ENCODE data around the gene AAK1. TPM values are rescaled to one million over a fixed set of nuclear protein-coding genes. Genes with fewer than 3 reads are reported as not detected.
"Not testable (repeated sequence)": the region's sequence is repeated elsewhere in the genome, so short reads cannot be mapped to it uniquely, and the experiment has no call there.

Gene AAK1
- total RNA-seq (2014; rRNA removed; shearing (Covaris generic)) = 44.7 and 48.1 TPM in 2 replicates

- peak; percentile 84 for DNase-seq (ENCODE audit: low spot score)
Measured at GRCh38 chr2:69643602-69644505, at the start of gene AAK1. AAK1 (minus strand) TSS chr2:69643739; CDS start chr2:69643040, 699 bp downstream.

DNA sequence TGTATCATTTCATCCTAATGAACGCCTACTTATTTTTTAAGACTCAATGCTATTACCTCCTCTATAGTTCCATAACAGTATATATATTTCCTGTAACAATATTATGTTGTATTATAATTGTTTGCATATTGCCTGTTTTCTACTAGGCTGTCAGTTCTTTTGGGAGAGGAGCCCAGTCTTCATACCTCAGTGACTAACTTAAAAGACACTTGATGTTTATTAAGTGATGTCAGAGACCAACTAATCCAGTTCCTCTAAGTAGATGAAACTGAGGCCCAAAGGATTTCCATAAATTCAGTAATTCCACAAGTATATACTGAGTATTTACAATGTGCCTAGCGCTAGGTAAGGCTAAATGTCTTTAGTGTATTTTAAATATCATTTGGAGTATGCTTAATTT lies 48.9 kb upstream of the AAK1 start:
- DNase-seq (ENCODE audit: low spot score) = no peak

DNA sequence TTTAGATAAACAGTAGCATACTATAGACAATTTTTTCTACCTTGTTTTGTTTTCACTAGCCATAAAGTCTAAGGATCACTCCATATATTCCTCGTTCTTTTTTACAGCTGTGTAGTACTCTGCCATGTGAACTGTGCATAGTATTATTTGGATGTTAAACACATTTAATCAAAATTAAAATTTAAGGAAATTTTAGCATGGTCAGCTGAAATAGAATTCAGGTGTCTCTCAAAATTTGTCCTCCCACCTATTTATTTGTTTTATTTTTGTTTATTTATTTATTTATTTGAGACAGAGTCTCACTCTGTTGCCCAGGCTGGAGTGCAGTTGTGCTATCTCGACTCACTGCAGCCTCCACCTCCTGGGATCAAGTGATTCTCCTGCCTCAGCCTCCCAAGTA lies 46.4 kb upstream of the AAK1 start:
- no peak for DNase-seq (ENCODE audit: low spot score)

- DNase-seq (ENCODE audit: low spot score) = no peak
Measured at GRCh38 chr2:69689466-69689865, 45.9 kb upstream of the AAK1 start.

- DNase-seq (ENCODE audit: low spot score) = no peak
Measured at GRCh38 chr2:69687971-69688611, 44.6 kb upstream of the AAK1 start.

GRCh38 chr2:69686813-69687212 lies 43.3 kb upstream of the AAK1 start:
- no peak for DNase-seq (ENCODE audit: low spot score)

- no peak for DNase-seq (ENCODE audit: low spot score)
Measured at GRCh38 chr2:69685321-69686048, 41.9 kb upstream of the AAK1 start.

DNA sequence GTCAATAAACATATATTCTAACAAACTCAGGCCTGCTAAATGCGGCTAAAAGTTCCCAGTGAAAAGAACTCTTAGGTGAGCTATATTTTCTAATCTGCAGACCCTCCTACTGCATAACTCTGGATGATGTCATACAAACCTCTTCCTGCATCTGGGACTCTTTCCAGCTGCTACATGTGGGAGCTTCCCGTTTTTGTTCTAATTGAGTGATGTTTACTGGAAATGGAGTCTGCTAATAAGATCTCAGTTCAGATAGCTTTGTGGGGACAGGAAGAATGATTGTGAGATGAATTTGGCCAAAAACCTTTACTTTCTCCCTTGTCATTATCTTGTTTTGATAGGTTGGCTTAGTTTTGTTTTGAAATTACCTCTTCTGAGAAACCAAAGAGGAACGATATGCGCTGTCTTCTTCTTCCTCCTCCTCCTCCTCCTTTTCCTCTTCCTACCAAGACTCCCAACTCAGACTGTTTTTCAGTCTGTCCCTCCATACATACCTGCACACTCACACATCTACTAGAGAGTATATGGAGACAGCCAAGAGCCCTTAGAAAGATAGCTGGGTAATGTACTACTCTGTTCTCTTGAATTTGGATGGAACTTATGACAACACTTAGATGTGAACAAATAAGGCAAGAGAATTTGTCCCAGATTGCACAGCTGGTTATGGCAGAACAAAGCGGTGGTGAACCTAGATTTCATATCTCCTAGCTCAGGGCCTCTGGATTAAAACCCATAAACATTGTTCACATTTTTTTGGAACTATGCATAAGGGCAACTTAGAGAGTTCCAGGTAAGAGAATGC lies 39.8 kb upstream of the AAK1 start:
- peak; percentile 78 for DNase-seq (ENCODE audit: low spot score)

DNA sequence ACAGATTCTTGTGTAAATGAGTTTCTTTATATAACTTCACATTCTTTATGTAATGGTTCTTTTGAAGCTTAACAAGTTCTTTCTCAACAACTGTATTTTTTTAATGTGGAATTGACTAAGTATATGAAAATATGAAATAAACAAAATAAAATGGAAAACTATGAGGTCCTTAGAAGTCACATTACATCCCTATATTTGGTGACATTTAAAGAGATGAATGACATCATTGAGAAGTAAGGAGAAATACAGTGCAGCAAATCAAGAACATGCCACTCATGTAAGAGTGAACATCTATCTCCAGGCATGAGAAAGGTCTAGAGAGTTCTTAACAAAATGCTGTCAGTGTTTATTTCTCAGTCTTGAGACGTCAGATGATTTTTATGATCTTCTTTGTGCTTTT lies 39.0 kb upstream of the AAK1 start:
- DNase-seq (ENCODE audit: low spot score) = no peak

- no peak for DNase-seq (ENCODE audit: low spot score)
Measured at GRCh38 chr2:69680001-69680675, 36.6 kb upstream of the AAK1 start.

- DNase-seq (ENCODE audit: low spot score) = no peak
Measured at GRCh38 chr2:69677914-69678313, 34.4 kb upstream of the AAK1 start.

GRCh38 chr2:69676146-69676545 lies 32.6 kb upstream of the AAK1 start:
- DNase-seq (ENCODE audit: low spot score) = no peak

- DNase-seq (ENCODE audit: low spot score) = no peak
Measured at GRCh38 chr2:69674316-69674670, 30.8 kb upstream of the AAK1 start.

DNA sequence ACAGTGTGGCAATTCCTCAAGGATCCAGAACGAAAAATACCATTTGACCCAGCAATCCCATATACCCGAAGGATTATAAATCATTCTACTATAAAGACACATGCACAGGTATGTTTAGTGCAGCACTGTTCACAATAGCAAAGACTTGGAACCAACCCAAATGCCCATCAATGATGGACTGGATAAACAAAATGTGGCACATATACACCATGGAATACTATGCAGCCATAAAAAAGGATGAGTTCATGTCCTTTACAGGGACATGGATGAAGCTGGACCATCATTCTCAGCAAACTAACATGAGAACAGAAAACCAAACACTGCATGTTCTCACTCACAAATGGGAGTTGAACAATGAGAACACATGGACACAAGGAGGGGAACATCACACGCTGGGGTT lies 29.6 kb upstream of the AAK1 start:
- DNase-seq (ENCODE audit: low spot score) = not testable (repeated sequence)

- no peak for DNase-seq (ENCODE audit: low spot score)
Measured at GRCh38 chr2:69669666-69670065, 26.1 kb upstream of the AAK1 start.

DNA sequence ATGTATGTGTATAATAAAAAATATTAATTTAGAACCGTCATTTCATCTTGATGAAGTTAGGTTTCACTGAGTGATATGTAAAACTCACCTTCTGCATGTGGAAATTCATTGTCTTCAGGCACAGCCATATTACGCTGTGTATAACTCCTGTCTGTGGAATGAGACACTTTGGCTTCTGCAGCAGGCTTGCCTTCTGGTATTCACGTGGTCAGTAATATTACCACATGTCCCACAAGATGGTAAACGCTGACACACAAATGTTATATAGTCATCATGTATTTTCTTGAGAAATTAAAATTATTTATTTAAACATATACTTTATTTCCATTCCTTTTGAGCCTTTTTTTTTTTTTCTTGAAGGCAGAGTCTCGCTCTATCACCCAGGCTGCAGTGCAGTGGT lies 25.1 kb upstream of the AAK1 start:
- no peak for DNase-seq (ENCODE audit: low spot score)

DNA sequence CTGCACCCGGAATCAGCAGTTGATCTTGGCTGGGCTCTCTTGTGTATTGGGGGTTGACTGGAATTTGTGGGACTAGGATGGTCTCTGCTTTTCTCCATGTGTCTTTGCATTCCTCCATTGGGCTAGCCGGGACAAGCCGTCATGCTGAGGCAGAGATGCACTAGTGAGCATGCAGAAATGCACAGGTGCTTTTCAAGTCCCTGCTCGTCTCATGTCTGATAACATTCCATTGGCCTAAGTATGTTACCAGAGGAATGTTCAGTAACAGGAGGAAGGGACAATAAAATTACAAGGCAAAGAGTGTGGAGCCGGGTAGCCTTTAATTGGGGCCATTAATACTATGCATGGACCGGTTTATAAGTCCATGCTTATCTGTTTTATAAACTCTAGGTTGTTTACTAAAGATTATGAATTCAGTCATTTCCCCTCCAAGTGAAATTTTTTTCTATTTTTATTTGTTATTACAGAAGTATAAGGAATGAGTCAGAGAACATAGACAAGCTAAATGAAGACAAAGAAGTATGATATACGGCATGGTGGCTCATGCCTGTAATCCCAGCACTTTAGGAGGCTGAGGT lies 24.4 kb upstream of the AAK1 start:
- DNase-seq (ENCODE audit: low spot score) = peak; percentile 84

GRCh38 chr2:69665152-69665551 lies 21.6 kb upstream of the AAK1 start:
- no peak for DNase-seq (ENCODE audit: low spot score)

DNA sequence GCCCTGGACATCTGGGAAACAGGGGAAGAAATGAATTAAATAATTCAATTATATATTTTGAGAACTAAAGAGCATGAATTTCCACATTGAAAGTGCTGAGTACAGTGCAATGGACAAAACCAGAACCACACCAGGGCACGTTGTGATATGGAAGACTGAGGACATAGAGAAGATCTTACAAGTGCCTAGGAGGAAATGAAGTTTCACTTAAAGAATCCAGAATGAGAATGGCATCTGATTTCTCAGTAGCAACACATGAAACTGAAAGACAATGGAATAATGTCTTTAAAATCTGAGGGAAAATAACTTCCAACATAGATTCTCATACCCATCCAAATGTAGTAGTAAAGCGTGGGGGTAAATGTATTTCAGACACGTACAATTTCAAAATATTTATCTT lies 20.3 kb upstream of the AAK1 start:
- DNase-seq (ENCODE audit: low spot score) = no peak

DNA sequence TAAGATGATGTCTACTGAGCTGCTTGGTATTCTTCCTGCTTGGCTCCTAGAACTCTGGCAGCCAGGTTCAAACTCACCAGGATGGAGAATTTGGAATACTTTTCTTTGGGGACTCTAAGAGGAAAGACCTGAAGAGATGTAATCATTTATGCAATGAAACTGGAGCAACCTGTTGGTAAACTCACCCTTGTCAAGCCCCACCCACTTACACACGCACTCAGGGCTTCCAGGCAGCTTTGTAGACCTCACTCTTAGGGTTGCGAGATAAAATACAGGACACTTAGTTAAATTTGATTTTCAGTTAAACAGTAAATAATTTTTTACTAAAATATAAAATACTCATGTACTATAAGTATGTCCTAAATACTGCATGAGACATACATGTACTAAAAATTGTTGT lies 19.0 kb upstream of the AAK1 start:
- DNase-seq (ENCODE audit: low spot score) = not testable (repeated sequence)

- DNase-seq (ENCODE audit: low spot score) = no peak
Measured at GRCh38 chr2:69660637-69661036, 17.1 kb upstream of the AAK1 start.

All from A172 (cell line).